ENCODE results near the gene ALKBH5. TPM values are rescaled to one million over a fixed set of nuclear protein-coding genes. Genes with fewer than 3 reads are reported as not detected.

Gene ALKBH5
- total and polyA plus RNA-seq, 9 of the 15 experiments (the other 6 are each of a cell fraction or from before 2014, with no cell fraction given), result 11.4 to 70.0 (median 47.4) TPM

GRCh38 chr17:18182978-18183333 lies 672 bp upstream of the ALKBH5 start (continued):
- TF ChIP-seq EP400 (IDR thresholded peaks at IDR 0.05), result peak; percentile 74
- 0 out of 4 replicates have a peak, but pooled peaks of 1 of the 2 experiments have one; percentile 6 for TF ChIP-seq KDM4B (IDR thresholded peaks at IDR 0.05; ENCODE audit: borderline replicate concordance in 2 of 2, low read depth in 1 of 2)
- no peak for TF ChIP-seq NFE2L1 (tag; IDR thresholded peaks at IDR 0.05; ENCODE audit: borderline replicate concordance, low read depth)
- TF ChIP-seq SMAD1 (IDR thresholded peaks at IDR 0.05; ENCODE audit: low read depth, low read length, partially characterized antibody), result no peak
- peak; percentile 33 for TF ChIP-seq RBBP5 (IDR thresholded peaks at IDR 0.05; ENCODE audit: borderline replicate concordance, insufficient read depth, low read length, poor library complexity, severe bottlenecking)

- CTCF ChIA-PET (ENCODE audit: low intra/inter-chr PET ratio), result interaction anchor here (1.1 kb wide), 1 partner anchor 43 kb away, joined by 4 read pairs; no protein-coding TSS in a partner anchor
- TF ChIP-seq CSDE1 (IDR thresholded peaks at IDR 0.05), result no peak
- no peak for TF ChIP-seq HDAC2 (IDR thresholded peaks at IDR 0.05)
- TF ChIP-seq ATF3 (IDR thresholded peaks at IDR 0.05), result no peak; the same call in 1 of the 2 replicates
- no peak for TF ChIP-seq ATF3 (CRISPR knock-in tag; conservative IDR thresholded peaks at IDR 0.05)
- peak in 1 of 2 experiments; percentile 68; a peak in 1 of 4 replicates for TF ChIP-seq FOXA3 (CRISPR knock-in tag; conservative IDR thresholded peaks at IDR 0.05 in 1 of 2, IDR thresholded peaks at IDR 0.05 in 1 of 2)
- TF ChIP-seq ZZZ3 (IDR thresholded peaks at IDR 0.05), result no peak
- TF ChIP-seq FOXA1 (IDR thresholded peaks at IDR 0.05; ENCODE audit: borderline replicate concordance), result no peak
- no peak for TF ChIP-seq TAF1 (IDR thresholded peaks at IDR 0.05; ENCODE audit: control insufficient read depth, extremely low read depth, insufficient read depth, low read length, severe bottlenecking)
- no peak for TF ChIP-seq BRCA1 (IDR thresholded peaks at IDR 0.05)
- no peak for TF ChIP-seq BRCA1 (CRISPR knock-in tag; IDR thresholded peaks at IDR 0.05)
- no peak for TF ChIP-seq ZNF239 (CRISPR knock-in tag; IDR thresholded peaks at IDR 0.05)
- no peak for TF ChIP-seq BCL6 (CRISPR knock-in tag; IDR thresholded peaks at IDR 0.05)
- TF ChIP-seq NFIC (IDR thresholded peaks at IDR 0.05), result 0 out of 2 replicates have a peak, but pooled peaks have one; percentile 2
- no peak for TF ChIP-seq RFX5 (IDR thresholded peaks at IDR 0.05; ENCODE audit: low read depth, low read length)
- peak; percentile 21 for TF ChIP-seq PCBP1 (IDR thresholded peaks at IDR 0.05; ENCODE audit: low read depth, low read length, poor library complexity, severe bottlenecking)
- no peak for TF ChIP-seq ZC3H11A (IDR thresholded peaks at IDR 0.05; ENCODE audit: low read depth, low read length)
Measured at GRCh38 chr17:18184143-18185031, 759 bp downstream of the ALKBH5 start.

More at GRCh38 chr17:18184143-18185031, 759 bp downstream of the ALKBH5 start:
- peak; percentile 9 for ATAC-seq
- H3K4me1 ChIP-seq (replicated peaks in 1 of 2; ENCODE audit: control insufficient read depth in 2 of 2, insufficient read depth in 2 of 2, low read length in 2 of 2), result peaks cover 37 to 41% of the 10 kb centered on the region in 2 experiments
- H3K9ac ChIP-seq (ENCODE audit: insufficient read depth in 1 of 2, low read depth in 2 of 2, low read length in 2 of 2), result peak overlapping the region; percentile 93 to 94
- H2AFZ ChIP-seq (ENCODE audit: low read depth, low read length), result peak overlapping the region; percentile 98; the same call in 1 of the 2 replicates
- H3K79me2 ChIP-seq (ENCODE audit: control insufficient read depth, insufficient read depth, low read length), result peaks cover 58% of the 10 kb centered on the region
- BruUV-seq (replicated peaks), result no TSS peak
- intact Hi-C loops (cut with micrococcal nuclease), result no loop called here
- no peaks in the 10 kb centered on the region for H3K9me3 ChIP-seq (replicated peaks; ENCODE audit: control insufficient read depth, insufficient read depth, low read depth, low read length)
- H3K36me3 ChIP-seq (ENCODE audit: control insufficient read depth, insufficient read depth, low read length), result peaks cover 36% of the 10 kb centered on the region; the same call in 2 of the 3 replicates
- POLR2A ChIA-PET, result interaction anchor here (0.5 to 0.9 kb wide), 2 partner anchors 11 to 34 kb away, joined by 3 read pairs; no protein-coding TSS in a partner anchor
- DNase-seq (ENCODE audit: extremely low read depth in 1 of 4, low spot score in 3 of 4), result peak in 3 of 4 experiments; percentile 50 to 61 (median 59)
- peak overlapping the region; percentile 95 for H3K4me2 ChIP-seq (ENCODE audit: insufficient read depth, low read length)
- peak overlapping the region; percentile 99 for H3K27ac ChIP-seq (ENCODE audit: extremely low read depth, low read depth, low read length)
- FAIRE-seq, result no peak
- 0% methylated on average over 40 of the region's 92 CpGs for WGBS (ENCODE audit: insufficient coverage, low coverage, missing lambda C conversion rate)
- H3K27me3 ChIP-seq (ENCODE audit: control insufficient read depth in 2 of 2, insufficient read depth in 2 of 2, low read length in 2 of 2), result no peaks in the 10 kb centered on the region
- in situ Hi-C loops (cut with MboI), result no loop called here
- peak overlapping the region; percentile 69 for H3K4me3 ChIP-seq
- H3K9me1 ChIP-seq (ENCODE audit: control insufficient read depth, insufficient read depth, low read length), result no peaks in the 10 kb centered on the region
- peaks cover 37% of the 10 kb centered on the region for H4K20me1 ChIP-seq (replicated peaks; ENCODE audit: control insufficient read depth, insufficient read depth, low read length)
